HG03103 (cell line): ENCODE data around the gene GLTP.

Source experiments
- ATAC-seq: cut with Tn5 transposase; IDR thresholded peaks from one replicate; pipeline ENCODE4 v1.9.1; 2021; ENCODE audit warnings: low read depth; ENCODE audit not compliant: unreplicated experiment

The GLTP gene

DNA sequence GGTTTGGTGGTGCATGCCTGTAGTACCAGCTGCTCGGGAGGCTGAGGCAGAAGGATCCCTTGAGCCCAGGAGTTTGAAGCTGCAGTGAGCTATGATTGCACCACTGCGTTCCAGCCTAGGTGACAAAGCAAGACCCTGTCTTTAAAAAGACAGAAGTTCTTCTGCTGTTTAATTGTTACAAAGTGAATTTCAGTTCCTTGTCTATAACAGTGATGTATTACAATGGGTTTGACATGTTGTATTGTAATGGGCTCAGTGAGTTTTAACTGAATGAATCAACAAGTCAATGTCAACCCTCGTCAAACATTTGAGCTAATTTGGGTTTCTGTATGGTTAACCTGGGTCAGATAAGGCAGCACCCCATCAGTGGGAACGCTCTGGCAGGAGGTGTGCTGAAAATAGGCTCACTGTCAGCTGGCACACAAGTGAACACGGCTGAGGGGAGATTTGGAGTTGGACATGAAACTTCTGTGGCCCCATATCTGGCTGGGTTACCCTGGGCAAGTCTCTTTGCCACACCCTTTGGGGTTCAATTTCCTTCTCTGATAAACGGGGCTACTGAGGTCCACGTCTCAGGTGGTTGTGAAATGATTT lies 33.1 kb downstream of the GLTP start:
- ATAC-seq, result no peak

DNA sequence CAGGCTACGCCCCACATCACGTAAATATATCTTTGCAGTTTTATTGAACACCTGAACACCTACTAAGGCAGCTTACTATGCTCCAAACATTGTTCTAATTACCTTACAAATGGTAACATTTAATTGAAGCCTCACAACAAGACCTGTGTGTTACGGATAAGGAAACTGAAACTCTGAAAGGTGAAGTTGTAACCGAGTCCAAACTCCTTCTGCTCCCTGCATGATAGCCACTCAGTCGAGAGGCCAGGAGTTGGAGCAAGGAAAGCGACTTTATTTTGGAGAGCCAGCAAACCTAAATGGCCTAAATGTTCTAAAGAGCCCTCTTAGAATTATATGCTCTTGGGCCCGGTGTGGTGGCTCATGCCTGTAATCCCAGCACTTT lies 34.5 kb downstream of the GLTP start:
- no peak for ATAC-seq

DNA sequence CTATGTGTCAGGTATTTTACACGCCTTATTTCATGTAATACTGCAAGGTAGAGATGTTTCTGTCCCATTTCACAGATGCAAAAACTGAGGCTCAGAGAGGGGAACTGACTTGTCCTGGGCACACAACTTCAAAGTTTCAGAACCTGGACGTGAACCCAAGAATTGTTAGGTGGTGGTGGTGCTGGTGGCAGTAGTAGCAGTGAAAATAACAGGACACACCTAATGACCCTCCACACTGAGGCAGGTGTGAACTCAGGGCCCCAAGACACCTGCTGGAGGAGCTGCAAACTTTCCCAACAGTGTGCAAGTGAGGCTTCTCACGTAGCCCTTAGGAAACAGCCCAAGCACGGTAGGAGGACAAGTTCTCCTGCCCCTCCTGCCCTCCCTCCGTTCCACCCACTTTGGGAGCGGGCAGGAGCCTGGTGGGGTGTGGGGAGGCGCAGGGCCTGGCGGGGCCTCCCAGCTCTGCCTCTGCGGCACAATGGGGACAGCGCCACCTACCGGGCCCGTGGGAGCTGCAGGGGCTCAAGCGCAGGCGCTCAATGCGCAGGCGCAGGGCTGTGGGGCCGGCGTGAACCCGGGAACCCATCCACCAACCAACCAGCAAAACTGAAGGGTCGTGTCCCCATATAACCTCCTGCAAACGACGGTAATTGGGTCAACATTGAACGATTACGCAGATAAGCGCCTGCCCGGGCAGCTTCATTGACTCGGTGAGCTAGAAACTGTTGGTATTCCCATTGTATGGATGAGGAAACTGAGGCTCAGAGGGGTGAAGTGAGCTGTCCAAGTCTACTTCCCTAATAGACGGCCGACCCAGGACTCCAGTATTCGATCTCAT lies 35.1 kb downstream of the GLTP start:
- ATAC-seq, result peak; percentile 87

DNA sequence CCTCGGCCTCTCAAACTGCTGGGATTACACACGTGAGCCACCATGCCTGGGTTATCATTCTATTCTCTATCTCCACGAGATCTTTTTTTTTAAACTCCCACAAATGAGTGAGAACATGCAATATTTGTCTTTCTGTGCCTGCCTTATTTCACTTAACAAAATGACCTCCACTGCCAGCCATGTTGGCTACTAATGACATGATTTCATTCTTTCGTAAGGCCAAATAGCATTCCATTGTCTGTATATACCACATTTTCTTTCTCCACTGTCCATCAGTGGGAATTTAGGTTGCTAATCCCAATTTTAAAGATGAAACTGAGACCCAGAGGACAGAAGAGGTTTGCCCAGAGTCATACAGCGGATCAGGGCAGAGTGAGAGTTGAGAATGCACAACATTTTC lies 36.2 kb downstream of the GLTP start:
- no peak for ATAC-seq

DNA sequence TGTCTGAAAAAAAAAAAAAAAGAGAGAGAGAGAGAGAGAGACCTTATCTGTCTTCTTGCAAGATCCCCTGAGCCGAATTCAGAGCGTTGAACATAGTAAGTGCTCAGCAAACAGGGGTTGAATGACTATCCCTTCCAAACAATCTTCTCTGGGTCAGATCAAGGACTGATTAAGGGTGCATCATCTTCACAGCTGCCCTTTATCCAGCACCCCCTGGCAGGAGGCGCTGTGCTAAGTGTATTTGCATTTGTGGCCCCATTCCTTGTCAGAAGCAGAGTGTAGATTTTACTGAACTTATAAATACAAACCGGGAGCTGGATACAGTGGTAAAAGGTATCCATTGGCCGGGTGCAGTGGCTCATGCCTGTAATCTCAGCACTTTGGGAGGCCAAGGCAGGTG lies 38.3 kb downstream of the GLTP start:
- no peak for ATAC-seq

DNA sequence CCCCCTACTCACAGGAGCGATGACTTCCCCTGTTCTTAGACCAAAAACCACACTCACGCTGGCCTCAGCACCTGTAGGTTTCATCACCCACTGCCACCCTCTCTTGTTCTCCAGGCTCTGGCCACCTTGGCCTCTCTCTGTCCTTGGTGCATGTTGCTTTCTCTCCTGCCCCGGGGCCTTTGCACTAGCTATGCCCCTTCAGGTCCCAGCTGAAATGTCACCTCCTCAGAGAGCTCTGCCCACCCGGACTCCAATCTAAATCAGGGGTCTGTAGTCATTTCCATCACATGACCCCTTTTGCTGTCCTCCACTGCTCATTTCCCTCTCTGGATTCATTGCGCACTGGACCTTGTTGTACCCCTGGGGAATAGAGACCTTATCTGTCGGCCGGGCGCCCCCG lies 39.0 kb downstream of the GLTP start:
- ATAC-seq, result no peak

DNA sequence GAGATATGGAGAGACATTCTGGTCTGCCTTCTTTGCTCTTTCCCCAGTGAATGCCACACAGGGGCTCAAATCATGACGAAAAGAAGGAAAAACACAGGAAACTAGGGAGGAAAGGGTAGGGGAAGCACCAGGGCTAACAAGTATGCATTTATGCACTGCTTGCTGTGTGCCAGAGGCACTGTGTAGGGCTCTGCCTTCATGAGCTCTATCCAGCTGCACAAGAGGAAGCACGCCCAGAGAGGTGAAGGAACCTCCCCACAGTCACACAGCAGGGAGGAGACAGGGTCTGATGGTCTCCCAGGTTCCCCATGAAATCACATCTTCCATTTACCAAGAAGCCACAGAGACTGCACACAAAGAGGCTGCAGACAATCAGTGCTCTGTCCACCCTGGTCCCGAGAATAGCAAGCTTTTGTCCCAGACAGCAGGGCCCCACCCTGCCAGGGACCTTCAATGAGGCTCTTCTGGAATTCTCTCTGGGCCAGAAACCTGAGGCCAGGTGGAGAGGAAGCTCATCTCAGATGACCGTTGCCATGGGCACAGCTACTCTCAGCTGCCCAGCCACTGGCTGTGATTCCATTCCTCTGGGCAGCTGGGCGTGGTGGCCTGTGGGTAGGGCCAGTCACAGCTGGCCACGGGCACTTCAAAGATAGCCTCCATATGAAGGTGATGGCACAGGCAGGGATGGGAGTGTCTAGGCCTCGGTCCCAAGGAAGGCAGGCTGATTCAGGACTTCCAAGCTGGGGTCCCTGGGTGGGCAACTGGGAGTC lies 39.9 kb downstream of the GLTP start:
- no peak for ATAC-seq

DNA sequence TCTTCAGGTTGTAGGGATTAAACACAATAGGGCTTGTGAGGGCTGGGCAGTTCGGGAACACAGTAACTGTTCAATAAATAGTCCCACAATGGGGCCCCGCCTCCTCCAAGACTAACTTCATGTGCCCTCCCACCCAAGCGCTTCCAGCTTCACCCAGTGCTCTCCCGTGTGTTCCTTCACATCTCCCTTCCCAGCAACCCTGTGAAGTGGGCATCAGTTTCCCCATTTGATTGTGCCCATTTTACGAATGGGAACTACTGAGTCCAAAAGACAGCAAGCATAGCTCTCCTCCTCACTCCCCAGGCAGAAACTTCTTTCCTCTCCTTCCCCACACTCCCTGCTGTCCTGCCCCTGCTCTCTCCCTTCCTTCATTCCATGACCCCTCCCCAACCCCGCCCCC lies 40.9 kb downstream of the GLTP start:
- ATAC-seq, result no peak

DNA sequence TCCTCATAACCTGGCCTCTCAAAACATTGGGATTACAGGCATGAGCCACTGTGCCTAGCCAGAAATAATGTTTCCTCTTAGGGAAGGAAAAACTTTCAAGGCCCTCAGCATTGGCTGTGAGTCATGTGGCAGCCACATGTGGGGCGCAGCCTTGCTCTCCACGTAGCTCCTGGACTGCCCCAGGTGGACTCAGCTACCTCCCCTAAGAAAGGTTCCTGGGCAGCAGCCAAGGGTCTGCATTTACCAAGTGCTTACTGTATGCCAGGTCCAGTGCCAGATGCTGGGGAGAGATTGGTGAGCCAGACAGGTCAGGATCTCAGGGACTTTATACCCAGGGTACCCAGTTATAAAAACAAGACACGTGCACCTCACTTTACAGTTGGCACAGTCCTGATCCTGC lies 43.4 kb downstream of the GLTP start:
- no peak for ATAC-seq

DNA sequence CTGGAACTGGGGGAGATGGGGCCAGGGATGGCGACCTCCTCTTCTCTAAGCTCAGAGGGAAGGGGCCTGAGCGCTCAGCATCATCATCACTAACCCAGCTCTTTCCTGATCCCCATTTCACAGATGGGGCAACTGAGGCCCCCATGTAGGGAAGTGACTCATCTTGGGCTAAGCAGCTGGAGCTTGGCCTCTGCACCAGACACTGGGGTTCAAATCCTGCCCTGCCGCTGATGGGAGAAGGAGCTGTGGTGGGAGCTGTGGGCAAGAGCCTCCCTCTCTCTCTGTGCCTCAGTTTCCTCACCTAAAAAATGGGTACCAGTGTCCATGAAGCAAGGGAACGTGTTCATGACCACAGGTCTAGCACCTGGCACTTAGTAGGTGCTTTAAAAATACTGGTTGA lies 44.5 kb downstream of the GLTP start:
- no peak for ATAC-seq

DNA sequence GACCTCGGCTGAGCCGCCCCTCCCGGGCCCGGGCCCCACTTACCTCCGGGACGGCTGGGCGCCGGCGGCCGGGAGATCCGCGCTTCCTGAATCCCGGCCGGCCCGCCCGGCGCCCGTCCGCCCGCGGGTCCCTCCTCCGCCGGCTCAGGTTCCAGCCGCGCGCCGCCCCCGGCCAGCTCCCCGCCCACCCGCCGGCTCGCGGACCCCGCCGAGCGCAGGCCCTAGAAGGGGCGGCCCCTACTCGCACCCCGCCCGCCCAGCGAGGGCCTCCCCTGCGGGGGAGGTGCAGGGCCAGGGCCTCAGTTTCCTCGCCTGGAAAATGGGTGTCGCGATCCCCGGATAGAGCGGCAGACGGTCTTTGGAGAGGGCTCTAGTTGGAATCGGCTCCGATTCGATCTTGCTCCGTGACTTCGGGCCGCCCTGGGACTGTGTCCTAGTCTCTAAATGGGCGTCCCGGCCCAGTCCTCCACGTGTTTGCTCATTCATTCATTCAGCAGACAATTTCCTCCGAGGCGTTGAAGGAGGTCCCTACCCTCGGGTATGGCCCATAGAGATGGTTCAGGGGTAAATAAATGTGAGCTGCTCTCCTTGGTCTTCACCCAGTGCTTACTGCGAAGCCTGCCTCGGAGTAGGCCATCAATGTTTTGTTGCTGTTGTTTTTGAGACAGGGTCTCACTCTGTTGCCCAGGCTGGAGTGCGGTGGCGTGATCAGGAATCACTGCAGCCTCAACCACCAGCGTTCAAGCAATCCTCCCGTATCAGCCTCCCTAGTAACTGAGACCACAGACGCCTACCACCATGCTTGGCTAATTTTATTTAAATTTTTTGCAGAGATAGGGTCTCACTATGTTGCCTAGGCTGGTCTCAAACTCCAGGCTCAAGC lies 46.8 kb downstream of the GLTP start, which contains the start of gene TRPV4:
TRPV4 (minus strand) TSS at position 92 of the 883 bp plus-strand sequence. CDS start 18,602 bp downstream, outside the sequence.
- ATAC-seq, result no peak

DNA sequence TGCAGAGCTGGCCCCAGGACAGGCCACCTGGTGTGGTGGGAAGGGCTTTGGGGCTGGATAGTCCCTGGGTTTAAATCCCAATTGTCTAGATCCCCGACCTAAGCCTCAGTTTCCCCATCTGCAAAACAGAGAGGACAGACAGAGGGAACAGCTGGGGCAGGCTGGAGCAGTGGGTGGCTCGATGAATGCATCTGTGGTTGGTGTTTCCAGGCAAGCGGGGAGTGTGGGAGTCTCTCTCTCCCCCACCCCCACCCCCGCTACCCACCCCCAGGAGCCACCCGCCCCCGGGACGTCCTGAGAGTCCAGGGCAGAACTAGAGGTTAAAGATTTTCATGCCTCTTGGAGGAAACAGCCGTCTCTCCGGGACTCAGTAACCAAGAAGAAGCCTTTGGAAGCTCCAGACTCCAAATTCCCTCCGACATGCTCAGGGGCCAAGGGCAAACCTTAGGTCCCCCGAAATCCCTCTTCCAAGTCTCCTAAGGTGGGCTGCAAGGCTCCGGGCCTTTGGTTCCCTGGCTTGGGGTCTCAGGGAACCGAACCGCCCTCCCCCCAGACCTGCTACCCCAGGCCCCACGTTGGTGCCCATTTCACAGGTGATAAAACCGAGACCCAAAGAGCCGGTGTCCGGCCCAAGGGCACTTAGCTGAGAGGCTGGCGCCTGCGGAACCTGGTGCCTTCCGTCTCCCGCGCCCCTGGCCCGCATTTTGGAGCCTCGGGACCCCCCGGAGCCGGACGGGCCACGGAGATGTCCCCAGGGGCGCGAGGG lies 47.6 kb downstream of the GLTP start:
- ATAC-seq, result no peak

DNA sequence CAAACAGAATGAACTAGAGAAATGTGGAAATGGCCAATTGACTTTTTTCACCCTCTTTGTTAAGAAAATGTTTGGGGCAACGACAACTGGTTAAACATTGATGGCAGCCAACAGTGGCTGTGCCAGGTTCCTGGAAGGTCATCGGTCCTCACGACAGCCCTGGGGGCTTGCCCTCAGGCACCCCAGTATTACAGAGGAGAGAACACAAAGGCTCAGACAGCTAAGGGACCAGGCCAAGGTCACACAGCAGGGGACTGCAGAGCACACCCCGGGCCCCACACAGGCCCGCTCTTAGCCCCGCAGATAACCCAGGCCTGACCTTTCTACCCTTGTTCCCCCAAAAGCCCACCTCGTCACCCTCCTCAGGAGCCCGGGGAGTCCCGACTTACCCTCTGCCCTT lies 48.4 kb downstream of the GLTP start:
- no peak for ATAC-seq

DNA sequence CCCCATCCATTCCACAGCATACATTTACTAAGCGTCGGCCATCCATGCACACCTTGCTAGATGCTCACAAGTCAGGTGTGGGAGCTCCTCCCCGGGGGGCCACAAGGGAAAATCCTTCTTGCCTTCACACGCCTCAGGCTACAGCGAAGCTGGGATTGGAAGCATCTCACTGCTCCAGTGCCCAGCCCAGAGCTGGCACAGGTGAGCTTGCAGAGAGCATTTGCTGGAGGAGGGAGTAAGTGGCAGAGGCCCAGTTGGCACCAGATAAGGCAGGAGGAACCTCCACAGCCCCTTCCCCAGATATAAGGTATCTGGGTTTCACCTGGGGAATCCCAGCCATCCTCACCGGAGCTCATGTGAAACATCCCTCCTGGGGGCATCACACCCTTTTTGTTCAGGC lies 49.0 kb downstream of the GLTP start:
- no peak for ATAC-seq

DNA sequence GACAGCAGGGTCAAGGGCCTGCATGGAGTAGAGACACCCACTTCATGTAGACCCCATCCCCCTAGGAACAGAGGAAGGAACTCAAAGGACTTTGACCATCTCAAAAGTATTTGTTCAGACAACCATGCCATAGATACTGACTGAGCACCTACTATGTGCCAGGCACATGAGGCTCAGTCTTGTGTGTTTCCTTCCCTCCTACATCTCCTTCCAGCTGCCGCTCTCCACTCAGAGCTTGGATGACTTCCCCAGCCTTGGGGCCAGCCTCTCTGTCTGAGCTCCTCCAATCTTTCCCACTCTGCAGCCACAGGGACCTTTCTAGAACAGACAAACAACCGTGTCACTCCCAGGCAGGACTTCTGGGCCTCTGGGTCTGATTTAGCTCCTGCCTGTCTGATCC lies 49.6 kb downstream of the GLTP start:
- ATAC-seq, result no peak

DNA sequence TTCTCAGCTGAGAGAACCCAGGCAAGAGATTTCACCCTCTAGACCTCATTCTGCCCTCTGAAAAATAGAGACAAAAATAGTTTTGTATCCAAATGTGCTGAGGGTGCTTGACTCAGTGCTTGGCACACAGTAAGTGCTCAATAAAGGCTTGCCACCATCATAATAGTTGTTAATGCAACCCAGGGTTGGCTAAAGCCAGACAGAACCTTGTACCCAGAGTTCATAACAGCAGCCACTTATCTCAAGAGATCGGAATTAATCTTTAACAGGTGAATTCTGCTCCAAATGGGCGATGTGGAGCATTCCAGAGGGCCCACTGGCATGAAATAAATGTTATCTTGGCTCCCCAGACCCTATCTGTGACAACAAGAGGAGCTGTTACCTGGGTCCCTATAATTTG lies 50.1 kb downstream of the GLTP start:
- ATAC-seq, result no peak

DNA sequence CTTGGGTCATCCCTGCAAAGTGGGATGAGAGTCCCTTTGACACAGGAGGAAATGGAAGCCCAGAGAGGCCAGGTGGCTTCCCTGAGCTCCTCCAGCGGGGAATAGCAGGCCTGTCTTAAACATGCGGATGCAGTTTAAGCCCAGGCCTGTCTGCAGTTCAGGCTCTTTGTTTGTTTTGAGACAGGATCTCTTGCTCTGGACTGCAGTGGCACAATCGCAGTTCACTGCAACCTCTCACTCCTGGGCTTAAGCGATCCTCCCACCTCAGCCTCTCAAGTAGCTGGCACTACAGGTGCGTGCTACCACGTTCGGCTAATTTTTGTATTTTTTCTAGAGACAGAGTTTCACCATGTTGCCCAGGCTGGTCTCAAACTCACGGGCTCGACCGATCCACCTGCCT lies 50.7 kb downstream of the GLTP start:
- ATAC-seq, result no peak

DNA sequence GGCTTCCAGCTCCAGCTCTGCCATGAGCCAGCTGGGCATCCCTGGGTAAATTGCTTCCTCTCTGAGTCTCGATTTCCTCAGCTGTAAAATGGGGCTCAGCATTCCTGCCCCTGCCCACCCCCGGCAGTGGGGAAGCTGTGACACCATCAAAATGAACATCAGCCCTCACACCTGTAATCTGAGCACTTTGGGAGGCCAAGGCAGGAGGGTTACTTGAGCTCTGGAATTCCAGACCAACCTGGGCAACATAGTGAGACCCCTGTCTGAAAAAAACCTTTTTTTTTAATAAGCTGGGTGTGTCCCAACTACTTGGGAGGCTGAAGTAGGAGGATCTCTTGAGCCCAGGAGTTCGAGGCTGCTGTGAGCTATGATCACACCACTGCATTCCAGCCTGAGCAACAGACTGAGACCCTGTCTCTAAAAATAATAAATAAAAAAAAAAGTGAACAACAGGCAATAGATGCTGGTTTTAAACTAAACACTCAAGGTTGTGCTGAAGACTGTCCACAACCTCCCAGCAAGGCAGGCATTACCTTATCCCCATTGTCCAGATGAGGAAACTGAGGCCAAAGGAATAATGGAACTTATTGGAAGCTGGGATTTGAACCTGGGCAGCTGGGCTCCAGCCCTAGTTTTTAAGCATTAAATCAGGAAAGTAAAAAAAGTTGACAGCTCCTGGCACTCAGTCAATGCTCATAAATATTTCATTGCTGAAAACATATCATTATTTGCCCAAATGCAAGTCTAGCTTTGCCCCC lies 51.4 kb downstream of the GLTP start:
- no peak for ATAC-seq
